Non-pigmented ciliary epithelial cell (primary cell): ENCODE results near the gene P4HB.

Experiments
- DNase-seq: peaks from one replicate; pipeline ENCODE4 v3.0.0-alpha.2; 2010; ENCODE audit warnings: low read depth

P4HB gene

GRCh38 chr17:81810892-81811704 is 49.2 kb downstream of the P4HB start:
- DNase-seq = no peak

- no peak for DNase-seq
Measured at GRCh38 chr17:81810476-81810875, 49.9 kb downstream of the P4HB start.

- no peak for DNase-seq
Measured at GRCh38 chr17:81809556-81809998, 50.8 kb downstream of the P4HB start.

- DNase-seq = no peak
Measured at GRCh38 chr17:81808778-81809555, 51.4 kb downstream of the P4HB start.

- DNase-seq = no peak
Measured at GRCh38 chr17:81807839-81808238, 52.5 kb downstream of the P4HB start.

- DNase-seq = no peak
Measured at GRCh38 chr17:81807210-81807719, 53.1 kb downstream of the P4HB start.

GRCh38 chr17:81806461-81807209 is 53.7 kb downstream of the P4HB start:
- DNase-seq = no peak

- DNase-seq = no peak
Measured at GRCh38 chr17:81805707-81806460, 54.5 kb downstream of the P4HB start.

GRCh38 chr17:81804559-81805399 is 55.6 kb downstream of the P4HB start:
- no peak for DNase-seq

- DNase-seq = no peak
Measured at GRCh38 chr17:81803728-81804558, 56.4 kb downstream of the P4HB start, which contains the start of gene GCGR. Gene GCGR (plus strand): TSS chr17:81804150. CDS start chr17:81809019, 4,869 bp downstream.

- DNase-seq = no peak
Measured at GRCh38 chr17:81802856-81803643, 57.3 kb downstream of the P4HB start.

GRCh38 chr17:81802048-81802758 is 58.1 kb downstream of the P4HB start:
- no peak for DNase-seq

GRCh38 chr17:81801327-81801726 is 59.0 kb downstream of the P4HB start:
- no peak for DNase-seq

- DNase-seq = no peak
Measured at GRCh38 chr17:81794509-81794908, 65.8 kb downstream of the P4HB start.

- no peak for DNase-seq
Measured at GRCh38 chr17:81794074-81794476, 66.3 kb downstream of the P4HB start.
